ENCODE data around the gene TRPV5.

Gene TRPV5

GRCh38 chr7:142914121-142914520 lies 19.4 kb downstream of the TRPV5 start:
- no peak for DNase-seq (ENCODE audit: low read depth)
- no peak for TF ChIP-seq CTCF (conservative IDR thresholded peaks at IDR 0.05; ENCODE audit: low read depth, low read length)
- no peak overlapping the region for H3K4me3 ChIP-seq (ENCODE audit: low read depth, low read length)

GRCh38 chr7:142913566-142913965 lies 20.0 kb downstream of the TRPV5 start:
- no peak overlapping the region for H3K4me3 ChIP-seq (ENCODE audit: low read depth, low read length)
- DNase-seq (ENCODE audit: low read depth) = no peak
- no peak for TF ChIP-seq CTCF (conservative IDR thresholded peaks at IDR 0.05; ENCODE audit: low read depth, low read length)

- no peak overlapping the region for H3K4me3 ChIP-seq (ENCODE audit: low read depth, low read length)
- no peak for DNase-seq (ENCODE audit: low read depth)
- TF ChIP-seq CTCF (conservative IDR thresholded peaks at IDR 0.05; ENCODE audit: low read depth, low read length) = no peak
Measured at GRCh38 chr7:142913051-142913450, 20.5 kb downstream of the TRPV5 start.

GRCh38 chr7:142910481-142910880 lies 23.1 kb downstream of the TRPV5 start:
- no peak overlapping the region for H3K4me3 ChIP-seq (ENCODE audit: low read depth, low read length)
- TF ChIP-seq CTCF (conservative IDR thresholded peaks at IDR 0.05; ENCODE audit: low read depth, low read length) = no peak
- no peak for DNase-seq (ENCODE audit: low read depth)

- H3K4me3 ChIP-seq (ENCODE audit: low read depth, low read length) = no peak overlapping the region
- no peak for DNase-seq (ENCODE audit: low read depth)
- no peak for TF ChIP-seq CTCF (conservative IDR thresholded peaks at IDR 0.05; ENCODE audit: low read depth, low read length)
Measured at GRCh38 chr7:142910031-142910433, 23.5 kb downstream of the TRPV5 start.

GRCh38 chr7:142908921-142909890 lies 24.3 kb downstream of the TRPV5 start:
- DNase-seq (ENCODE audit: low read depth) = no peak
- no peak overlapping the region for H3K4me3 ChIP-seq (ENCODE audit: low read depth, low read length)
- peak; percentile 13 for TF ChIP-seq CTCF (conservative IDR thresholded peaks at IDR 0.05; ENCODE audit: low read depth, low read length)

GRCh38 chr7:142908290-142908689 lies 25.3 kb downstream of the TRPV5 start:
- no peak for DNase-seq (ENCODE audit: low read depth)
- TF ChIP-seq CTCF (conservative IDR thresholded peaks at IDR 0.05; ENCODE audit: low read depth, low read length) = no peak
- no peak overlapping the region for H3K4me3 ChIP-seq (ENCODE audit: low read depth, low read length)
